Dendritic cell treated with granulocyte-macrophage colony-stimulating factor and Interleukin-4, amounts not matched to agents 40 ng/mL and 50 ng/mL, for 4 days (primary cell): ENCODE measurements around the gene B3GAT1.

ENCODE experiments used
- H3K27ac Mint-ChIP-seq: one replicate; pipeline ENCODE4 v1.8.0; 2022; ENCODE audit warnings: mild to moderate bottlenecking, mixed read lengths
- H3K27me3 Mint-ChIP-seq: one replicate; pipeline ENCODE4 v1.8.0; 2022; ENCODE audit warnings: mild to moderate bottlenecking, mixed read lengths
- H3K36me3 Mint-ChIP-seq: one replicate; pipeline ENCODE4 v1.8.0; 2022; ENCODE audit warnings: low read depth, mixed read lengths
- H3K4me1 Mint-ChIP-seq: one replicate; pipeline ENCODE4 v1.8.0; 2022; ENCODE audit warnings: low read depth, mixed read lengths
- H3K4me3 Mint-ChIP-seq: one replicate; pipeline ENCODE4 v1.8.0; 2022; ENCODE audit warnings: mild to moderate bottlenecking, moderate library complexity, mixed read lengths
- H3K9me3 Mint-ChIP-seq: one replicate; pipeline ENCODE4 v1.8.0; 2022; ENCODE audit warnings: mixed read lengths
- intact Hi-C: fragments of 100-400 bp; cut with micrococcal nuclease; formaldehyde crosslinking; loops from one replicate; pipeline ENCODE4 v1.15.0; 2022

B3GAT1 gene

DNA sequence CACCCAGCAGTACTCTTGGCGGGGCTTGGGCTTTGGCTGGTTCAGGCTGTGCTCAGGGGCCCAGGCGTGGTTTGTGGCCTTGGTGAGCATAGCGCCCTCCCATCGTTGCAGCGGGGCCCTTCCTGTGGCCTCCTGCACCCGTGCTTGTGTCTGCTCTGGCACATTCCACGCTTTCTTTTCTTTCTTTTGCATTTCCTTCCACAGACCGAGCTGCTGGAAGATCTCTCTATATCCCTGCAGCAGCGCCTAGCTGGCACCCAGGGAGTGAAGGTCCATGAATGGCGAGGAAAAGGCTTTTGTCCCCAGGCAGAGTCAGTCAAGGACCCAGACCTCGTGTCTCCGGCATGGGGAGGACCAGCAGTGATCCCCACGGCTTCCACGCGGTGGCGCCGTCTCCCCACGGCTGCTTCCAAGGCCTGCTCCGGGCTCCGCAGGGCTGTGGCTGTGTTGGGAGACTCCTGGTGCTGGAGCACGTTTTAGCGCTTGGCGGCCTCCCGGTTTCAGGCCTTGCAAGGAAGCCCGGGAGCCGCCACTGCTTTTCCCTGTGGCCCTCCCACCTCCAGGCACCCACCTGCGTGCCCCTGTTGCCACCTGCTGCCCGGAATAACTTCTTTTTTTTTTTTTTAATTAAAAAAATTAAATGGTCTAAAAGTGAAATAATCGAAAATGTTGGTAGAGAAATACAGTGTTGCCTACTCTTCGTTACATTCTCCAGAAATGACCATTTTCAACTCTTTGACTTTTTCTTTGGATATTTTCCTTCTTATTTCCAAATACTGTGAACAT lies 51.8 kb downstream of the B3GAT1 start:
- Mint-ChIP-seq H3K4me3 (no peak overlapping the region), H3K9me3 (no peaks in the 10 kb centered on the region), H3K27me3 (peaks cover 9% of the 10 kb centered on the region), H3K27ac (no peak overlapping the region), H3K4me1 (no peaks in the 10 kb centered on the region), H3K36me3 (no peaks in the 10 kb centered on the region)
- intact Hi-C loops: no loop called here

- peaks cover 11% of the 10 kb centered on the region for H3K27me3 Mint-ChIP-seq
- no peaks in the 10 kb centered on the region for H3K36me3 Mint-ChIP-seq
- intact Hi-C loops: no loop called here
- no peaks in the 10 kb centered on the region for H3K9me3 Mint-ChIP-seq
- H3K27ac Mint-ChIP-seq: no peak overlapping the region
- no peak overlapping the region for H3K4me3 Mint-ChIP-seq
- H3K4me1 Mint-ChIP-seq: no peaks in the 10 kb centered on the region
Observed at GRCh38 chr11:134359646-134360045, 52.4 kb downstream of the B3GAT1 start.

DNA sequence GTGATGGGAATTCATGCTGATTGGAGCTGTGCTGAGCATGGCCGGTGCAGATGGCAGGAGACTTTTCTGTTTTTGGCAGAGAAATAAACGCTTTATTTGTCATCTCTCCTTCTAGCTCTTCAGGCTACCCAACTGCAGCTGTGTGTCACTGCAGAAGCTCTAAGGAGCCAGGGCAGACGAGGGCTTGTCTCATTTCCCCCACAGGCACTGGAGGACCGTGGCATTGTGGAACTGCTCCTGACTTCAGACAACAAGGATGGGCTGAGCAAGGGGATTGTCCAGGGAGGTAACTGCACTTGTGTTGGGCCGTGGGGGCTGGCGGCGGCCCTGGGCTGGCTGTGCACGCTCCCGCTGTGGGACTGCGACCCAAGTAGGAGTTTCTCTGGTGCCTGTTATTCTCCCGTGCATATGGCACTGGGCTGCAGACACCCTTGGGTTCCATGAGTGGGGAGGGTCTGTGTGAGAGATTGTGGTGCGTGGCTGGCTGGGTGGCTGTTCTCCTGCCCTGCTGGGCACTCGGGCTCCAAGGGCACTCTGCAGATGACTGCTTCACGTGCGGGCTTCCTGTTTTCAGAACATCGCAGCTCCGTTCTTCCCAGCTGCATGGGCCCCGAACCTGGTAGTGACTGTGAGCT lies 53.1 kb downstream of the B3GAT1 start:
- H3K9me3 Mint-ChIP-seq: no peaks in the 10 kb centered on the region
- no peak overlapping the region for H3K4me3 Mint-ChIP-seq
- peaks cover 11% of the 10 kb centered on the region for H3K27me3 Mint-ChIP-seq
- no peaks in the 10 kb centered on the region for H3K36me3 Mint-ChIP-seq
- no peaks in the 10 kb centered on the region for H3K4me1 Mint-ChIP-seq
- intact Hi-C loops: no loop called here
- no peak overlapping the region for H3K27ac Mint-ChIP-seq

- no peaks in the 10 kb centered on the region for H3K36me3 Mint-ChIP-seq
Observed at GRCh38 chr11:134358165-134358855, 53.7 kb downstream of the B3GAT1 start.

DNA sequence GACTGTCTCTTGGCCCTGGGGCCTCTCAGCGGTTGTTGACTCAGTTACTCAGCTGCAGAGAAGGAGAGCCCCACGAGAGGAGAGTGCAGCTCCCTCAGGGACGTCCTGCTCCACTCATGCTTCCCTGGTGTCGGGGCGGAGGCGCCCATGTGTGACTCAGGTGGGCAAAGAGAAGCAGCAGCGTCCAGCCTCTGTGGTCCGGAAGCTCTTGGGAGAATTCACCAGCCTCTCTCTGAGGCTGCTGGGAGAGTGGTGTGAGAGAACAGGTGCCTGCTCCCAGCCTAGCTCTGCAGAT lies 54.5 kb downstream of the B3GAT1 start:
- Mint-ChIP-seq H3K36me3 (no peaks in the 10 kb centered on the region), H3K27ac (no peak overlapping the region), H3K4me1 (no peaks in the 10 kb centered on the region), H3K27me3 (peaks cover 11% of the 10 kb centered on the region), H3K9me3 (no peaks in the 10 kb centered on the region), H3K4me3 (no peak overlapping the region)
- intact Hi-C loops: no loop called here

More at GRCh38 chr11:134358165-134358855, 53.7 kb downstream of the B3GAT1 start:
- H3K4me3 Mint-ChIP-seq: no peak overlapping the region
- peaks cover 11% of the 10 kb centered on the region for H3K27me3 Mint-ChIP-seq
- no peaks in the 10 kb centered on the region for H3K9me3 Mint-ChIP-seq
- no peaks in the 10 kb centered on the region for H3K4me1 Mint-ChIP-seq
- no peak overlapping the region for H3K27ac Mint-ChIP-seq
- intact Hi-C loops: no loop called here

DNA sequence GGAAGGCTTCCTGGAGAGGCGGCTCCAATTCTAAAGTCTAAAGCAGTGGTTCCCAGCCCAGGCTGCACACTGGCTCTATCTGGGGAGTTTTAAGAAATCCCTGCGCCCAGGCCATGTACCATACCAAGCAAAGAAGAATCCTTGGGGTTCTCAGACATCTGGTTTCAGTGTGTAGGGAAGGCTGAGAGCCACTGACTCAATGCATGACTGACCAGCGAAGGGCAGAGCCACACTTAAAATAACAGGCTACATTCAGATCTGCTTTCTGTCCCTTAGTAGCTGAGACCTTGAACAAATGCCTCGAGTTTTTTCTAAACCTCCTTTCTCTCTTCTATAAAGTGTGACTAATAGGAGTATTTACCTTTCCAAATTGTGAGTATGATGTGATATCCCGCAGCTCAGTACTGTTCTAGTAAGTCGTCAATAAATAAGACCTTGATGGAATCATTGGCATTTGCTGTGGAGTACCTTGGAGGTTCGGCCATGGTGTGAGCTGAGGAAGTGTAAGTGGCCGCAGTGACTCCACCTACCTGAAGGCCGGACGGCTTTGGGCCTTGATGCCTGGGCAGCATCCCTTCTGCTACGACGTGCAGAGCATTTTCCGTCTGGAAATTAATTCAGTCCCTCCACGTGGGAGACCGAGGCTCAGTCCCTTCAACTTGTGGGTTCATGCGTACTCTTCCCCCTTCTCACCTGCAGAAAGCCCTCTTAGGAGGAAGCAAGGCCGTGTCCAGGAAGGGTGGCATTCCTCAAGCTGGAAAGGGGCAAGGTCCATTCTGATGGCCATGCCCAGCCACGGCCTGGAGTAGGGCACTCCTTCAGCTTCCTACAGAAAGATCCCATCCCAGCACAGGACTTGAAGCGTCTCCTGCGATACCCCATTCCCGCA lies 55.1 kb downstream of the B3GAT1 start:
- no peak overlapping the region for H3K27ac Mint-ChIP-seq
- H3K4me1 Mint-ChIP-seq: no peaks in the 10 kb centered on the region

GRCh38 chr11:134355656-134356055 lies 56.4 kb downstream of the B3GAT1 start:
- H3K27ac Mint-ChIP-seq: no peak overlapping the region
- no peaks in the 10 kb centered on the region for H3K9me3 Mint-ChIP-seq
- H3K4me3 Mint-ChIP-seq: no peak overlapping the region
- no peaks in the 10 kb centered on the region for H3K4me1 Mint-ChIP-seq
- H3K36me3 Mint-ChIP-seq: no peaks in the 10 kb centered on the region
- intact Hi-C loops: no loop called here
- peaks cover 9% of the 10 kb centered on the region for H3K27me3 Mint-ChIP-seq

More for the DNA sequence above, 55.1 kb downstream of the B3GAT1 start:
- intact Hi-C loops: no loop called here
- Mint-ChIP-seq H3K4me3 (no peak overlapping the region), H3K36me3 (no peaks in the 10 kb centered on the region), H3K27me3 (peaks cover 11% of the 10 kb centered on the region), H3K9me3 (no peaks in the 10 kb centered on the region)

DNA sequence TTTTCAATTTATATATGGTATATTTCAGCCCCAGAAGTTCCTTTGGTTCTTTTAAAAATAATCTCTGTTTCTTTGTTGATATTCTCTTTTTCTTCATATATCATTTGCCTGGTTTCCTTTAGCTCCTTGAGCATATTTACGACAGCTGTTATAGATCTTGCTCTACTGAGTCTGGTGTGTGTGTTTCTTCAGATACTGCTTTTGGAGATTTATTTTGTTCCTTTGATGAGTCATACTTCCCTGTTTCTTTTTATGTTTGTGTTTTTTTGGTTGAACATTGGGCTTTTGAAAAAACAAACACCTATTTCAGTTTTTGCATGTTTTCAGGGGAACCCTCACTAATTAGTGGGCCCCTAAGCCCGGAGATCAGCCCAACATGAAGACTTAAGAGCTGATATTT lies 56.9 kb downstream of the B3GAT1 start:
- H3K27ac Mint-ChIP-seq: no peak overlapping the region
- no peak overlapping the region for H3K4me3 Mint-ChIP-seq

DNA sequence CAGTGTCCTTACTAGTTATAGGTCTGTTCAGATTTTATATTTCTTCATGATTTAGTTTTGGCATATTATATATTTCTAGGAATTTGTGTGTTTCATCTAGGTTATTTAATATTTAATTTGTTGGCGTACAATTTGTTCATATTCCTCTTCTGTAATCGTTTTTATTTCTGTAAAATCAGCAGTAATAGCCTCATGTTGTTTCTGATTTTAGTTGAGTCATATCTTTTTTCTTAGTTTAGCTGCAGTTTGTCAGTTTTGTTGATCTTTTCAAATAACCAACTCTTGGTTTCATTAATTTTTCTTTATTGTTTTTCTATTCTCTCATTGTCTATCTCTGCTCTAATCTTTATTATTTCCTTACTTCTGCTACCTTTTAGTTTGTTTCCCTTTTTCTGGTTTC lies 59.9 kb downstream of the B3GAT1 start:
- H3K27ac Mint-ChIP-seq: no peak overlapping the region
- no peaks in the 10 kb centered on the region for H3K36me3 Mint-ChIP-seq
- H3K4me3 Mint-ChIP-seq: no peak overlapping the region
- intact Hi-C loops: no loop called here
- no peaks in the 10 kb centered on the region for H3K4me1 Mint-ChIP-seq
- no peaks in the 10 kb centered on the region for H3K9me3 Mint-ChIP-seq
- H3K27me3 Mint-ChIP-seq: peaks cover 2% of the 10 kb centered on the region

More for the DNA sequence above, 56.9 kb downstream of the B3GAT1 start:
- Mint-ChIP-seq H3K36me3 (no peaks in the 10 kb centered on the region), H3K27me3 (peaks cover 7% of the 10 kb centered on the region), H3K4me1 (no peaks in the 10 kb centered on the region), H3K9me3 (no peaks in the 10 kb centered on the region)
- intact Hi-C loops: no loop called here

DNA sequence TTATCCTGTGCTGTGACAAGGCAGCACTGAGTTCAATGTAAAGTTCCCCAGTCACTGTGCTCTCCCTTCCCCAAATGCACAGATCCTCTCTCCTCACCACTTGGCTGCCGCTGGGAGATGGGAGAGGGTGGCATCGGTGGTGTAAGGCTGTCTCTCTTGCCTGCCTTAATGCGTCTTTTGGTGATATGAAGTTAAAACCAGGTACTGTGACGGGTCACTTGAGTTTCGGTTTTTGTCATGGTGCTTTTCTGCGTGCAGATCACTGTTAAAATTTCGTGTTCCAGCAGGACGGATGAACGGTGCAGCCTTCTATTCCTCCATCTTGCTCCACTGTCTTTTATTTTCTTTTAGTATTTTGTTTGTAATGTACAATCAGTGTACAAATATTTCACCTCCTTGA lies 61.7 kb downstream of the B3GAT1 start:
- no peaks in the 10 kb centered on the region for H3K36me3 Mint-ChIP-seq
- H3K27me3 Mint-ChIP-seq: peaks cover 2% of the 10 kb centered on the region
- H3K4me1 Mint-ChIP-seq: no peaks in the 10 kb centered on the region
- intact Hi-C loops: no loop called here
- H3K9me3 Mint-ChIP-seq: no peaks in the 10 kb centered on the region
- H3K4me3 Mint-ChIP-seq: no peak overlapping the region
- H3K27ac Mint-ChIP-seq: no peak overlapping the region

- H3K9me3 Mint-ChIP-seq: no peaks in the 10 kb centered on the region
- H3K36me3 Mint-ChIP-seq: no peaks in the 10 kb centered on the region
- no peak overlapping the region for H3K27ac Mint-ChIP-seq
- intact Hi-C loops: no loop called here
- H3K27me3 Mint-ChIP-seq: peaks cover 1% of the 10 kb centered on the region
- no peak overlapping the region for H3K4me3 Mint-ChIP-seq
- H3K4me1 Mint-ChIP-seq: no peaks in the 10 kb centered on the region
Observed at GRCh38 chr11:134349802-134350355, 62.2 kb downstream of the B3GAT1 start.

DNA sequence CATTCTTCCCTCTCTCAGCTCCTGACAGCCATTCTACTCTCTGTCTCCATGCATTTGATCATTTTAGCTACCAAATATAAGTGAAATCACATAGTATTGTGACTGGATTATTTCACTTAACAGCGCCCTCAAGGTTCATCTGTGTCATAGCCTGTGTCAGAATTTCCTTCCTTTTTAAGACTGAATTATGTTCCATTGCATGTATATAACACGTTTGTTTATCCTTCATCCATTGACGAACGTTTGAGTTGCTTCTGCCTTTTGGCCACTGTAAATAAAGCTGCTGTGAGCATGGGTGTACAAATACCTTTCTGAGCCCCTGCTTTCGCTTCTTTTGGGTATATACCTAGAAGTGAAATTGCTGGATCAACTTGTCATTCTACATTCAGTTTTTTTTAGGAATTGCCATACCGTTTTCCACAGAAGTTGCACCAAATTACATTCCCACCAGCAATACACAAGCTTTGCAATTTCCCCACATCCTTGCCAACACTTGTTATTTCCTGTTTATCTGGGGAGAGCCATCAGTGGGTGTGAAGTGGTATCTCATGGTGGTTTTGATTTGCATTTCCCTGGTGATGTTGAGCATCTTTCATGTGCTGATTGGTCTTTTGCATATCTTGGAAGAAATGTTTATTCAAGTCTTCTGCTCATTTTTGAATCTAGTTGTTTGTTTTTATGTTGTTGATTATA lies 62.8 kb downstream of the B3GAT1 start:
- Mint-ChIP-seq H3K4me1 (no peaks in the 10 kb centered on the region), H3K4me3 (no peak overlapping the region), H3K36me3 (no peaks in the 10 kb centered on the region), H3K27ac (no peak overlapping the region), H3K27me3 (no peaks in the 10 kb centered on the region), H3K9me3 (no peaks in the 10 kb centered on the region)
- intact Hi-C loops: no loop called here

DNA sequence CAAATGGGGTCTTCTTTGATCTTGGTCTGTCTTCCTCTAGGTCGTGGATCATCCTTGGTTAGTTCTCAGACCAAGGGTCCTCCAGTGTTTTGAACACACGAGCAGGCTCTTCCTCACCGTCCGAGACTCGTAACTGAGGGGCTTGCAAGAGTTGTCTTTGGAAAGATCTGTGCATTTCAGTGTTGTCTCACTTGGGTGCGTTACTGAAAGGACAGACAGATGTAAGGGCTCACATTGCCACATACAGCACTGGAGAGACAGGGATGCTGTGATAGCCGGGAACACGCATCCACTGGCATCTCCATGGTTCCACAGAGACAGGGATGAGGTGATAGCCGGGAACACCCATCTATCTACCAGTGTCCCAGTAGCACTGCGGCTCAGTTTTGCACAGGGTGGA lies 64.6 kb downstream of the B3GAT1 start:
- Mint-ChIP-seq H3K4me3 (no peak overlapping the region), H3K27ac (no peak overlapping the region), H3K36me3 (no peaks in the 10 kb centered on the region), H3K27me3 (peaks cover 2% of the 10 kb centered on the region), H3K9me3 (no peaks in the 10 kb centered on the region), H3K4me1 (no peaks in the 10 kb centered on the region)
- intact Hi-C loops: no loop called here
